ENCODE data around the gene RALGPS1. TPM values are rescaled to one million over a fixed set of nuclear protein-coding genes. Genes with fewer than 3 reads are reported as not detected.
A peak's percentile ranks its signal among the peaks of the same experiment; 100 is the strongest.

RALGPS1 gene
- total RNA-seq, 2 experiments from 2014 or later = 1.9 to 2.2 TPM

GRCh38 chr9:127244609-127245601 is 330.3 kb downstream of the RALGPS1 start:
- no peaks in the 10 kb centered on the region for H3K36me3 Mint-ChIP-seq (ENCODE audit: low read depth)
- CTCF ChIA-PET = interaction anchor here (0.6 to 1.7 kb wide), 6 partner anchors 19 to 513 kb away, joined by 3 to 6 read pairs (median 3); no protein-coding TSS in a partner anchor
- peaks cover 8% of the 10 kb centered on the region for H3K27me3 Mint-ChIP-seq
- H3K27ac Mint-ChIP-seq = peak overlapping the region; percentile 73
- POLR2A ChIA-PET = no interaction called here
- H3K4me1 Mint-ChIP-seq = peaks cover 12% of the 10 kb centered on the region
- DNase-seq = peak; percentile 97
- H3K4me3 Mint-ChIP-seq = peak overlapping the region; percentile 77
- H3K9me3 Mint-ChIP-seq = no peaks in the 10 kb centered on the region

- DNase-seq = no peak
Observed at GRCh38 chr9:127245637-127246164, 331.1 kb downstream of the RALGPS1 start.

GRCh38 chr9:127248241-127248640 is 333.7 kb downstream of the RALGPS1 start:
- Mint-ChIP-seq H3K27me3 (peaks cover 26% of the 10 kb centered on the region), H3K36me3 (ENCODE audit: low read depth) (no peaks in the 10 kb centered on the region), H3K4me1 (peaks cover 12% of the 10 kb centered on the region), H3K9me3 (no peaks in the 10 kb centered on the region), H3K4me3 (no peak overlapping the region), H3K27ac (no peak overlapping the region)
- POLR2A ChIA-PET = no interaction called here
- DNase-seq = no peak
- CTCF ChIA-PET = interaction anchor here (0.6 to 0.8 kb wide), 2 partner anchors 263 to 433 kb away, joined by 3 read pairs; no protein-coding TSS in a partner anchor

More at GRCh38 chr9:127245637-127246164, 331.1 kb downstream of the RALGPS1 start:
- Mint-ChIP-seq H3K27me3 (peaks cover 15% of the 10 kb centered on the region), H3K4me1 (peaks cover 12% of the 10 kb centered on the region), H3K4me3 (peak overlapping the region; percentile 77), H3K9me3 (no peaks in the 10 kb centered on the region), H3K36me3 (ENCODE audit: low read depth) (no peaks in the 10 kb centered on the region), H3K27ac (peak overlapping the region; percentile 73)
- ChIA-PET POLR2A (no interaction called here), CTCF (interaction anchor here (1.0 to 1.5 kb wide), 2 partner anchors 20 to 71 kb away, joined by 3 to 6 read pairs; no protein-coding TSS in a partner anchor)

- CTCF ChIA-PET = interaction anchor here (0.6 to 0.9 kb wide), 2 partner anchors 34 to 779 kb away, joined by 3 to 4 read pairs; no protein-coding TSS in a partner anchor
- no peaks in the 10 kb centered on the region for H3K36me3 Mint-ChIP-seq (ENCODE audit: low read depth)
- no peak overlapping the region for H3K4me3 Mint-ChIP-seq
- POLR2A ChIA-PET = no interaction called here
- no peaks in the 10 kb centered on the region for H3K9me3 Mint-ChIP-seq
- H3K27me3 Mint-ChIP-seq = peaks cover 34% of the 10 kb centered on the region
- no peak overlapping the region for H3K27ac Mint-ChIP-seq
- peaks cover 7% of the 10 kb centered on the region for H3K4me1 Mint-ChIP-seq
- no peak for DNase-seq
Observed at GRCh38 chr9:127249877-127250276, 335.3 kb downstream of the RALGPS1 start.

- no peaks in the 10 kb centered on the region for H3K4me1 Mint-ChIP-seq
- ChIA-PET CTCF (no interaction called here), POLR2A (interaction anchor here (0.9 kb wide), 1 partner anchor 27 kb away, joined by 6 read pairs; no protein-coding TSS in a partner anchor)
Observed at GRCh38 chr9:127250896-127251391, 336.4 kb downstream of the RALGPS1 start.

GRCh38 chr9:127252410-127253318 is 338.1 kb downstream of the RALGPS1 start:
- ChIA-PET POLR2A (no interaction called here), CTCF (interaction anchor here (1.0 kb wide), 1 partner anchor 251 kb away, joined by 3 read pairs; no protein-coding TSS in a partner anchor)
- Mint-ChIP-seq H3K4me1 (no peaks in the 10 kb centered on the region), H3K27me3 (peaks cover 40% of the 10 kb centered on the region), H3K27ac (no peak overlapping the region), H3K4me3 (no peak overlapping the region), H3K36me3 (ENCODE audit: low read depth) (no peaks in the 10 kb centered on the region), H3K9me3 (no peaks in the 10 kb centered on the region)
- no peak for DNase-seq

More at GRCh38 chr9:127250896-127251391, 336.4 kb downstream of the RALGPS1 start:
- H3K36me3 Mint-ChIP-seq (ENCODE audit: low read depth) = no peaks in the 10 kb centered on the region
- peaks cover 37% of the 10 kb centered on the region for H3K27me3 Mint-ChIP-seq
- DNase-seq = no peak
- no peak overlapping the region for H3K4me3 Mint-ChIP-seq
- H3K27ac Mint-ChIP-seq = no peak overlapping the region
- no peaks in the 10 kb centered on the region for H3K9me3 Mint-ChIP-seq

GRCh38 chr9:127253446-127253845 is 338.9 kb downstream of the RALGPS1 start:
- ChIA-PET POLR2A (no interaction called here), CTCF (no interaction called here)
- Mint-ChIP-seq H3K4me1 (no peaks in the 10 kb centered on the region), H3K27me3 (peaks cover 40% of the 10 kb centered on the region), H3K27ac (no peak overlapping the region), H3K36me3 (ENCODE audit: low read depth) (no peaks in the 10 kb centered on the region), H3K9me3 (no peaks in the 10 kb centered on the region), H3K4me3 (no peak overlapping the region)
- DNase-seq = no peak

- CTCF ChIA-PET = interaction anchor here (1.7 kb wide), 1 partner anchor 45 kb away, joined by 4 read pairs; no protein-coding TSS in a partner anchor
- Mint-ChIP-seq H3K9me3 (no peaks in the 10 kb centered on the region), H3K4me3 (no peak overlapping the region), H3K36me3 (ENCODE audit: low read depth) (no peaks in the 10 kb centered on the region), H3K27me3 (peaks cover 36% of the 10 kb centered on the region), H3K4me1 (no peaks in the 10 kb centered on the region), H3K27ac (no peak overlapping the region)
- no peak for DNase-seq
- POLR2A ChIA-PET = no interaction called here
Observed at GRCh38 chr9:127255692-127256091, 341.1 kb downstream of the RALGPS1 start.

- no peak overlapping the region for H3K27ac Mint-ChIP-seq
- H3K9me3 Mint-ChIP-seq = no peaks in the 10 kb centered on the region
- ChIA-PET CTCF (interaction anchor here (1.7 kb wide), 1 partner anchor 45 kb away, joined by 4 read pairs; no protein-coding TSS in a partner anchor), POLR2A (no interaction called here)
- no peak overlapping the region for H3K4me3 Mint-ChIP-seq
- H3K27me3 Mint-ChIP-seq = peaks cover 34% of the 10 kb centered on the region
- no peaks in the 10 kb centered on the region for H3K36me3 Mint-ChIP-seq (ENCODE audit: low read depth)
- no peak for DNase-seq
- H3K4me1 Mint-ChIP-seq = no peaks in the 10 kb centered on the region
Observed at GRCh38 chr9:127256324-127256723, 341.7 kb downstream of the RALGPS1 start.

- no peak for DNase-seq
- H3K4me1 Mint-ChIP-seq = no peaks in the 10 kb centered on the region
- POLR2A ChIA-PET = no interaction called here
- CTCF ChIA-PET = interaction anchor here (1.2 kb wide), 1 partner anchor 109 kb away, joined by 5 read pairs; no protein-coding TSS in a partner anchor
- H3K4me3 Mint-ChIP-seq = no peak overlapping the region
- H3K27ac Mint-ChIP-seq = no peak overlapping the region
- peaks cover 17% of the 10 kb centered on the region for H3K27me3 Mint-ChIP-seq
- no peaks in the 10 kb centered on the region for H3K36me3 Mint-ChIP-seq (ENCODE audit: low read depth)
- H3K9me3 Mint-ChIP-seq = no peaks in the 10 kb centered on the region
Observed at GRCh38 chr9:127258606-127259471, 344.3 kb downstream of the RALGPS1 start.

- H3K27me3 Mint-ChIP-seq = peaks cover 8% of the 10 kb centered on the region
- peak; percentile 2 for DNase-seq
- no peaks in the 10 kb centered on the region for H3K9me3 Mint-ChIP-seq
- no peaks in the 10 kb centered on the region for H3K36me3 Mint-ChIP-seq (ENCODE audit: low read depth)
- H3K4me1 Mint-ChIP-seq = no peaks in the 10 kb centered on the region
- ChIA-PET CTCF (interaction anchor here (1.2 kb wide), 1 partner anchor 8 kb away, joined by 3 read pairs; no protein-coding TSS in a partner anchor), POLR2A (no interaction called here)
- H3K4me3 Mint-ChIP-seq = no peak overlapping the region
- H3K27ac Mint-ChIP-seq = no peak overlapping the region
Observed at GRCh38 chr9:127262602-127263001, 348.0 kb downstream of the RALGPS1 start.
